ENCODE results near the gene LDLR.
"Not testable (repeated sequence)": the region's sequence is repeated elsewhere in the genome, so short reads cannot be mapped to it uniquely, and the experiment has no call there.

- TF ChIP-seq CTCF, POLR2A, EP300 (IDR thresholded peaks at IDR 0.05): not testable (repeated sequence)
These were observed 50.8 kb downstream of the LDLR start for GRCh38 chr19:11140023-11140538.

Measured in upper lobe of left lung (tissue), 4 donors.